ENCODE measurements around the gene CACNA2D2.

The CACNA2D2 gene

DNA sequence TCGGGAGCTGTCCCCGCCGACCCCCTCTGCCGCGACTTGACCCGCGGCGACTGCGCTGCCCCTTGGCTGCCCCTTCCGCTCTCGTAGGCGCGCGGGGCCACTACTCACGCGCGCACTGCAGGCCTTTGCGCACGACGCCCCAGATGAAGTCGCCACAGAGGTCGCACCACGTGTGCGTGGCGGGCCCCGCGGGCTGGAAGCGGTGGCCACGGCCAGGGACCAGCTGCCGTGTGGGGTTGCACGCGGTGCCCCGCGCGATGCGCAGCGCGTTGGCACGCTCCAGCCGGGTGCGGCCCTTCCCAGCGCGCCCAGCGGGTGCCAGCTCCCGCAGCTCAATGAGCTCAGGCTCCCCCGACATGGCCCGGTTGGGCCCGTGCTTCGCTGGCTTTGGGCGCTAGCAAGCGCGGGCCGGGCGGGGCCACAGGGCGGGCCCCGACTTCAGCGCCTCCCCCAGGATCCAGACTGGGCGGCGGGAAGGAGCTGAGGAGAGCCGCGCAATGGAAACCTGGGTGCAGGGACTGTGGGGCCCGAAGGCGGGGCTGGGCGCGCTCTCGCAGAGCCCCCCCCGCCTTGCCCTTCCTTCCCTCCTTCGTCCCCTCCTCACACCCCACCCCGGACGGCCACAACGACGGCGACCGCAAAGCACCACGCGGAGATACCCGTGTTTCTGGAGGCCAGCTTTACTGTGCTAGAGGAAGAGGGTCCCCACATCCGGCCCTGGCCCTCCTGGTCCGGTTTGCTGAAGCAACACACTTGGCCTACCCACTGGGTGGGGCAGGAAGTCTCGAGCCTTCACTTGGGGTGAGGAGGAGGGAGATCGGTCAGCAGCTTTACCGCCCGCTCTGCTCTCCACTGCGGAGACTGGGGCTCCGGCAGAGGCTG lies 162.7 kb downstream of the CACNA2D2 start, which contains the start of gene RASSF1:
RASSF1 (minus strand) TSS at position 389 of the 882 bp plus-strand sequence; CDS start at position 358, 31 bp downstream.
- DNase-seq (ENCODE audit: low read depth): no peak
- H3K4me3 ChIP-seq (ENCODE audit: low read depth, low read length): peak within 1 kb of the TSS; percentile 55

DNA sequence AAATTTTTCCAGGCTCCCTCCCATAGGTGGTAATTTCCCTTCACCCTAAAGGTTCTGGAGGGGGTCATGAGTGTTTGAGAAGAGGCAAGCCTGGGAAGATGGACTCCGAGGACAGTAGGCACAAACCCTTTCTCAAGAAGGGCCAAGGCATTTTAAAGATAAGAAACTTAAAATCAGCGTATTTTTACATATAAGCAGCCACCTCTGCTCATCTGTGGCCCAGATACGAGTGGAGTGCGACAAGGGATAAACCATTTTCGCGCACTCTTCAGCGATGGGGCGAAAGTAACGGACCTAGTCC lies 163.3 kb downstream of the CACNA2D2 start:
- no peak for DNase-seq (ENCODE audit: low read depth)
- peak overlapping the region; percentile 55 for H3K4me3 ChIP-seq (ENCODE audit: low read depth, low read length)

GRCh38 chr3:50339485-50340146 lies 163.8 kb downstream of the CACNA2D2 start:
- no peak for DNase-seq (ENCODE audit: low read depth)
- peak overlapping the region; percentile 55 for H3K4me3 ChIP-seq (ENCODE audit: low read depth, low read length)

GRCh38 chr3:50338965-50339364 lies 164.5 kb downstream of the CACNA2D2 start:
- no peak overlapping the region for H3K4me3 ChIP-seq (ENCODE audit: low read depth, low read length)
- no peak for DNase-seq (ENCODE audit: low read depth)

DNA sequence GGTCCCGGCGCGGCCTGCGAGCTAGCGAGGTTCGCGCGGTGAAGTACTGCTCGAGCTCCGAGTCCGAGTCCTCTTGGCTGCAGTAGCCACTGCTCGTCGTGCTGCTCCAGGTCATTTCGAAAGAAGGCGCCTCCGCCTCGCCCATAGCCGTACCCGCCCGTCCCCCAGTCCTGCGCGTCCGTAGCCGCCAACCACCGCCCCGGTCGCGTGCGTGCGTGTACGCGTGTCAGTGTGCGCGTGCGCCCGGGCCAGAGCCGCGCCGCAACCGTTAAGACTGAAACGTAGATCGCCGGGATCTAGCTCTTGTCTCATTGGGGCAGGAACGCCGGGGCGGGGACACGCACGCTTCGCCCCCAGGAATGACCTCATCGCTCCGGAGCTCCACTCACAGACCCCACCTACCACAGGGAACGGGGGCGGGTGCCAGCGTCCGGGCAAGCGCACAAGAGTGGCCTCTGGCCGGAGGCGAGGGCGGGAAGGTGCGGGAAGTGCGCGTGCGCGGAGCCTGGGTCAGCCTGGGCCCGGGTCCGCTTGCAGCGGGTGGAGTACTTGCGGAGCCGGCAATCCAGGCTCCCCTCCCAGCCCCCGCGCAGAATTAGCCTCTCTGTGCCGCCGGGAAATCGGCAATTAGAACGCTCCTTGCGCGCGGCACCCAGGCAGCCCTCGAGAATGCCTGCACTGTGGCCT lies 166.1 kb downstream of the CACNA2D2 start:
- peak; percentile 98 for DNase-seq (ENCODE audit: low read depth)
- peak overlapping the region; percentile 83 for H3K4me3 ChIP-seq (ENCODE audit: low read depth, low read length)

- DNase-seq (ENCODE audit: low read depth): no peak
- peak overlapping the region; percentile 83 for H3K4me3 ChIP-seq (ENCODE audit: low read depth, low read length)
Measured at GRCh38 chr3:50336452-50337174, 166.8 kb downstream of the CACNA2D2 start.

DNA sequence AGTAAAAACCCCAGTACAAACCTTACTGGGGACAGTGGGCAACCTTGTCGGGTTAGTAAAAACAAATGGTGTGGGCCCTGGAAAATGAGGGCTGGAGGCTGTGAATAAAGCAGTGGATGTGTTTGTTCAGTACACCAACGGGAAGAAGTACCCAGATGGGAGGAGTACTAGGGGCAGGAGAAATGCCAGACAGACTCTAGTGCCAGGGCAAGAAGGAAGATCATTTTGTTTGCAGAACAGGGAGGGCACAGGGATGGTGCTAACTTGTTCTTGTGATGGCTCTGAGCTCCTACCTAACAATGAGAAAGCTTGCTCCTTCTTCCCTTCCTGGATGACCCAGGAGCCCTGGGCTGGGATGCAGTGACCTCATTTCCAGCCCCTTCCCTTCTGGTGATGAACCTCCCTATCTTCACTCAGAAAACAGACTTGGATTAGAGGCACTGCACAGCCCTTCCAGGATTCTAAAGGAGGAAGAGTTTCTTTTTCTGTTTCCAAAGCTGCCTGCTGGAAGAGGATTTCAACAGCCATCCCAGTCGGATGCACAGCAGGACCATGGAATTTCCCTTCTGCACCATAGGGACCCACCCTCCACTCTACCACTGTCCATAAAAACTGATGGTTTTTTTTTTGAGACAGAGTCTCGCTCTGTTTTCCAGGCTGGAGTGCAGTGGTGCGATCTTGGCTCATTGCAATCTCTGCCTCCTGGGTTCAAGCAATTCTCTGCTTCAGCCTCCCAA lies 168.9 kb downstream of the CACNA2D2 start:
- H3K4me3 ChIP-seq (ENCODE audit: low read depth, low read length): no peak overlapping the region
- no peak for DNase-seq (ENCODE audit: low read depth)

DNA sequence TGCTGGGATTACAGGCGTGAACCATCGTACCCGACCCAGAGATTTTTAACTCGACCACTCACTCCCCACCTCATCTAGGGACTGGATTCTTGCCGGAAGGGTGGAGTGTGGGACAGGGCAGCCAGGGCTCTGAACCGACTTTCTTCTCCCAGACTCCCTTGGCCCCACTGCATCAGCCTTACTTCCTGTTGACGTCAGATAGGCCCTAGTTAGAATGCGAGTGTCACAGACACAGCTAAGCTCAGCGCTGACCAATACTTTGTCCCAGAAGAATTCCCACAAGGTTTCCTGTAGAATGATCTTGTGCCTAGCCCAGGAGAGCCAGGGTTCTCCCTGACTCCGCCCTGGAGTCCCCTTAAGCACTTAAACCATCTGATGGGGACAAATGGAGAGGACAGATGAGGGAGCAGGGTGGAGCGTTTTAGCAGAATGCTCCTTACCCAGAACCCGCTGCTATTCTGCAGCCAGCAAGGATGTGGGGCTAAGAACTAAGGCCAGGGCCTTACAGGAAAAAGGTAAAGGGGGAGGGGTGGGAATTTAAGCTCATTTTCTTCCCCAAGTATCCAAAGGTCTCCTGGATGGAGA lies 169.6 kb downstream of the CACNA2D2 start:
- peak; percentile 65 for DNase-seq (ENCODE audit: low read depth)
- H3K4me3 ChIP-seq (ENCODE audit: low read depth, low read length): no peak overlapping the region

DNA sequence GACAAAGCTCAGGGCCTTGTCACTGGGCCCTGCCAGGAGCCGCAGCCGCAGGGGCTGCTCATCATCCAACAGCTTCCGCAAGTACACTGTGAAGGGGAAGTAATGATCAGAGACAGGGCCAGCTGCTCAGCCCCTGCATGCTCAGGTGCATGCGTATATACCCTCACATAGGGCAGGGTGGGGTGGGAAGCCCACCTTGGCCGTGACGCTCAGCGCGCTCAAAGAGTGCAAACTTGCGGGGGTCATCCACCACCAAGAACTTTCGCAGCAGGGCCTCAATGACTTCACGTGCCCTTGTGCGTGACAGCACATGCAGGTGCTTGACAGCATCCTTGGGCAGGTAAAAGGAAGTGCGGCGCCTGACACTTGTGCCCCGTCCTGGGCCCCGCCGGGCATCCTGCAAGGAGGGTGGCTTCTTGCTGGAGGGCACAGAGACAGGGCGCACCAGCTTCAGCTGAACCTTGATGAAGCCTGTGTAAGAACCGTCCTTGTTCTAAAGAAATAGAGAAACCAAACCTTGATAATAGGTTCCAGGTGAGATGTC lies 172.0 kb downstream of the CACNA2D2 start:
- DNase-seq (ENCODE audit: low read depth): no peak
- H3K4me3 ChIP-seq (ENCODE audit: low read depth, low read length): no peak overlapping the region

DNA sequence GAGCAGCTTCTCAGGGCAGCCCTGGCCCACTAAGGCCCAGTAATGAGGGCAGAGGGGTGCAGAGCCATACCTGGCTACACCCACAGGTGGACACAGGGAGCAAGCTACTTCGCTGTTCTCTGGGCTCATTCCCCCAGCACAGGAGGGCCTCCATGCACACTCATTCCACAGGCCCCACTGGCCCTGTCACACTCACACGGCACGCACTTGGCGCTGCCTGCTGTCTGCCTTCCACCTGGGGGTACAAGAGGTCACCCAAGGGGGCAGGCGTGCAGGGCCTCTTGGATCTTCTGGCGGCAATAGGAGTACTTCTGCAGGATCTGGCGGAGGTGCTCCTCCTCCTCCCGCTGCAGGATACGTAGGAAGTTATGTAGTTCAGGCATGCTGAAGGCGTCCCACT lies 173.1 kb downstream of the CACNA2D2 start:
- no peak for DNase-seq (ENCODE audit: low read depth)
- H3K4me3 ChIP-seq (ENCODE audit: low read depth, low read length): no peak overlapping the region

GRCh38 chr3:50327943-50328691 lies 175.3 kb downstream of the CACNA2D2 start, which contains the start of gene TUSC2:
Gene TUSC2 (minus strand): TSS chr3:50328223. CDS start chr3:50328099, 124 bp downstream.
- peak within 1 kb of the TSS; percentile 94 for H3K4me3 ChIP-seq (ENCODE audit: low read depth, low read length)
- DNase-seq (ENCODE audit: low read depth): peak; percentile 81

DNA sequence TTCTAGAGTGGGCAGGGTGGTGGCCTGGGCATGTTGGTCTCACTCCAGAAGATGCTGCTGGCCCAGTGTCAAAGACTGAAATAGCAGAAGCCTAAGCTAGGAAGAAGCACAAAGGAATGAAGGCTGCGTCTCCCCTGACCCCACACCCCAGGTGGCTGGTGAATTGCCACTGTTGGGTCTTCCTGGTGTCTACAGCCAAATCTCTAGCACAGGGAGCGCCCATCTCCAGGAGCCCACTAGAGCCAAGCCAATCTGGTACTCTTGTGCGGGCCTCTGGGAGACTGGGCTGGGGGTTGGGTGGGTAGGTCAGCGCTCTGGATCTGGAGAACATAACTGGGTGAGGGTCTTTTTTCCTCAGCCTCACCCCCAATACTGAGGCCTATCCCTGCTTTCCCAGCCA lies 176.3 kb downstream of the CACNA2D2 start:
- H3K4me3 ChIP-seq (ENCODE audit: low read depth, low read length): peak overlapping the region; percentile 94
- DNase-seq (ENCODE audit: low read depth): no peak

GRCh38 chr3:50326182-50326541 lies 177.3 kb downstream of the CACNA2D2 start:
- H3K4me3 ChIP-seq (ENCODE audit: low read depth, low read length): no peak overlapping the region
- DNase-seq (ENCODE audit: low read depth): no peak

DNA sequence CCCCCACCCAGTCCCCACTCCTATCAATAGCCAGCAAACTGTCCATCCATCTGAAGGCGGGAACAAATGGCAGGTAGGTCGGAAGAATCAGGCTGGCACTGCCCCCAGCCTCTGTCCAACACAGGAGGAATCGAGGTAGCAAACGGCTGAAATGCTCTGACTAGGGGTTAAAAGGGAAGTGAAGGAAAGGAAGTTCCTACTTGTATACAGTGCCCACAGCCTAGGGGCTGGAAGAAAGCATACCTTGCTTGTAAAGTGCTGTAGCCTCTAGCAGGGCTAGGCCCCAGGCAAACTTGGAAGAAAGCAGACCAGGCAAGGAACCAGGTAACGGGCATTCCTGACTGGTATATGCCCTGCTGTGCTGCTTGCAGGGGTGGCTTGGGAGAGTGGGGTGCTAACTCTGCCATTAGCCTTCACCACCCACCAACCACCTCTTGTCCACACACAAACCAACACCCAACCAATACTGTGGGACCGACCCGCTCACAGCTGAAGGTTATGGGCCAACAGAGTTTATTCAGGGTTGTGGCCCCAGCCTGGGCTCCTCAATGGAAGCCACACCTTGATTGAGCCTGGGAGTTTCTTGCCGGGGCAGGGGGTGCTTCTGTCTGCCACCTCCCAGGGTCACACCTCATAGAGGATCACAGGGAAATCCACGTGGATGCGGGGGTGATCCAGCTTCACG lies 177.8 kb downstream of the CACNA2D2 start:
- no peak for DNase-seq (ENCODE audit: low read depth)

GRCh38 chr3:50325113-50325480 lies 178.3 kb downstream of the CACNA2D2 start:
- H3K4me3 ChIP-seq (ENCODE audit: low read depth, low read length): no peak overlapping the region

More for the DNA sequence above, 177.8 kb downstream of the CACNA2D2 start:
- no peak overlapping the region for H3K4me3 ChIP-seq (ENCODE audit: low read depth, low read length)

GRCh38 chr3:50324351-50325112 lies 178.9 kb downstream of the CACNA2D2 start:
- H3K4me3 ChIP-seq (ENCODE audit: low read depth, low read length): no peak overlapping the region
- peak; percentile 24 for DNase-seq (ENCODE audit: low read depth)

More at GRCh38 chr3:50325113-50325480, 178.3 kb downstream of the CACNA2D2 start:
- no peak for DNase-seq (ENCODE audit: low read depth)
